Left ventricle myocardium inferior (tissue), 1 donor: ENCODE data around the gene DLK2. TPM values are rescaled to one million over a fixed set of nuclear protein-coding genes. Genes with fewer than 3 reads are reported as not detected.
"Not testable (repeated sequence)": the region's sequence is repeated elsewhere in the genome, so short reads cannot be mapped to it uniquely, and the experiment has no call there.

Experiments
- DNase-seq: peaks from one replicate; pipeline ENCODE4 v3.0.0-alpha.2; 2020
- H3K27ac ChIP-seq: fragments of 200-600 bp; replicated peaks from 2 replicates; pipeline ENCODE4 v1.8.0; 2021
- H3K27me3 ChIP-seq: fragments of 200-600 bp; 2 replicates; pipeline ENCODE4 v1.8.0; 2021; ENCODE audit warnings: low read depth
- H3K36me3 ChIP-seq: fragments of 200-600 bp; 2 replicates; pipeline ENCODE4 v1.8.0; 2021
- H3K4me1 ChIP-seq: fragments of 200-600 bp; 2 replicates; pipeline ENCODE4 v1.8.0; 2021
- H3K4me3 ChIP-seq: fragments of 200-600 bp; 2 replicates; pipeline ENCODE4 v1.8.0; 2021; ENCODE audit warnings: mild to moderate bottlenecking, moderate library complexity
- H3K9me3 ChIP-seq: fragments of 200-600 bp; replicated peaks from 2 replicates; pipeline ENCODE4 v1.8.0; 2021
- CTCF ChIP-seq: fragments of 200-600 bp; IDR thresholded peaks from 2 replicates; pipeline ENCODE4 v1.8.0; 2021; ENCODE audit warnings: antibody characterized with exemption, mild to moderate bottlenecking, borderline replicate concordance
- intact Hi-C: fragments of 100-400 bp; cut with micrococcal nuclease; formaldehyde crosslinking; loops from one replicate; pipeline ENCODE4 v1.11.0; 2022
- total RNA-seq: library from RNA; stranded (reverse); fragmentation: NEBNext Ultra II Directional; extraction: Animal tissue kit (Norgen Biotek cat#: 25700); gene quantifications from one replicate; pipeline ENCODE4 v1.2.1, GENCODE V29; 2021
- donor health status: DM: no; HTN: yes; CAD: no; lungs with severe emphysema.

The DLK2 gene
- total RNA-seq, 1 donor from 2014 or later: 3.3 TPM

GRCh38 chr6:43471399-43471798, 16.1 kb upstream of the DLK2 start:
- Histone ChIP-seq H3K9me3 (no peaks in the 10 kb centered on the region), H3K4me1 (peaks cover 32% of the 10 kb centered on the region), H3K27me3 (peaks cover 5% of the 10 kb centered on the region), H3K4me3 (no peak overlapping the region), H3K27ac (no peak overlapping the region), H3K36me3 (no peaks in the 10 kb centered on the region)
- intact Hi-C loops: no loop called here
- no peak for DNase-seq
- no peak for TF ChIP-seq CTCF

DNA sequence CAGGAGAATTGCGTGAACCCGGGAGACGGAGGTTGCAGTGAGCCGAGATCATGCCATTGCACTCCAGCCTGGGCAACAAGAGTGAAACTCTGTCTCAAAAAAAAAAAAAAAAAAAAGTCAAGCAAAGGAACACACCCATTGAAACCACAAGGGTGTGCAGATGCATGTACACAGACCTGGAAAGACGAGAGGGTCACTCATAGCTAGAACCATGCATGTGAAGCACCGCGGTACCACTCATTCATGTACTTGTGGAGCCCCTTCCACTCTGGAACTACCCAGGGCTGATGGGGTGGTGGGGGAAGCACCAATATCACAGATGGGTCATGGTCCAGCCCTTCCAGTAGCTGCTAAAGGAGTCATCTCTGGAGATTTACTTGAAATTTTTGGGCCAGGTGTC, 14.6 kb upstream of the DLK2 start:
- peaks cover 32% of the 10 kb centered on the region for H3K4me1 ChIP-seq

GRCh38 chr6:43468748-43469681, 13.7 kb upstream of the DLK2 start:
- H3K27me3 ChIP-seq: peaks cover 15% of the 10 kb centered on the region

More for the DNA sequence above, 14.6 kb upstream of the DLK2 start:
- Histone ChIP-seq H3K4me3 (no peak overlapping the region), H3K9me3 (no peaks in the 10 kb centered on the region), H3K36me3 (no peaks in the 10 kb centered on the region), H3K27ac (peak overlapping the region; percentile 84), H3K27me3 (peaks cover 13% of the 10 kb centered on the region)
- no peak for TF ChIP-seq CTCF
- no peak for DNase-seq
- intact Hi-C loops: no loop called here

GRCh38 chr6:43468240-43468639, 12.9 kb upstream of the DLK2 start:
- Histone ChIP-seq H3K4me1 (peaks cover 25% of the 10 kb centered on the region), H3K4me3 (no peak overlapping the region), H3K27me3 (peaks cover 23% of the 10 kb centered on the region), H3K9me3 (no peaks in the 10 kb centered on the region), H3K27ac (peak overlapping the region; percentile 84), H3K36me3 (no peaks in the 10 kb centered on the region)
- no peak for TF ChIP-seq CTCF
- no peak for DNase-seq
- intact Hi-C loops: no loop called here

More at GRCh38 chr6:43468748-43469681, 13.7 kb upstream of the DLK2 start:
- peak overlapping the region; percentile 84 for H3K27ac ChIP-seq
- H3K4me1 ChIP-seq: peaks cover 32% of the 10 kb centered on the region
- no peak overlapping the region for H3K4me3 ChIP-seq
- no peak for TF ChIP-seq CTCF
- intact Hi-C loops: no loop called here
- DNase-seq: peak; percentile 42
- no peaks in the 10 kb centered on the region for H3K36me3 ChIP-seq
- H3K9me3 ChIP-seq: no peaks in the 10 kb centered on the region

GRCh38 chr6:43467752-43468151, 12.4 kb upstream of the DLK2 start:
- Histone ChIP-seq H3K36me3 (no peaks in the 10 kb centered on the region), H3K4me3 (no peak overlapping the region), H3K4me1 (peaks cover 25% of the 10 kb centered on the region), H3K27ac (peak overlapping the region; percentile 84), H3K27me3 (peaks cover 25% of the 10 kb centered on the region), H3K9me3 (no peaks in the 10 kb centered on the region)
- no peak for DNase-seq
- TF ChIP-seq CTCF: no peak
- intact Hi-C loops: no loop called here

DNA sequence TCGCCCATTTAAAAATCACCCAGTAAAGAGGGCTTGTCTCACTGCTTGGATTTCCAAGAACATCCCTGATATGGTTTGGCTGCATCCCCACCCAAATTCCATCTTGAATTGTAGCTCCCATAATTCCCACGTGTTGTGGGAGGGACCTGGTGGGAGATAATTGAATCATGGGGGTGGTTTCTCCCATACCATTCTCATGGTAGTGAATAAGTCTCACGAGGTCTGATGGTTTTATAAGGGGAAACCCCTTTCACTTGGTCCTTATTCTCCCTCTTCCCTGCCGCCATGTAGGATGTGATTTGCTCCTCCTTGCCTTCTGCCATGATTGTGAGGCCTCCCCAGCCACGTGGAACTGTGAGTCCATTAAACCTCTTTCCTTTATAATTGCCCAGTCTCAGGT, 11.9 kb upstream of the DLK2 start:
- H3K4me3 ChIP-seq, DNase-seq, intact Hi-C loops, H3K9me3 ChIP-seq, H3K36me3 ChIP-seq: not testable (repeated sequence)
- Histone ChIP-seq H3K27me3 (peaks cover 29% of the 10 kb centered on the region), H3K27ac (peak overlapping the region; percentile 84), H3K4me1 (peaks cover 25% of the 10 kb centered on the region)
